ENCODE results near the gene IMPDH2. TPM values are rescaled to one million over a fixed set of nuclear protein-coding genes. Genes with fewer than 3 reads are reported as not detected.

The IMPDH2 gene
- total RNA-seq: 290 TPM
- polyA plus RNA-seq (ENCODE audit: insufficient read depth in 1 of 8, insufficient read length in 8 of 8, low replicate concordance in 1 of 8): 100 to 1,000 TPM; 211 to 266 (median 248) TPM
- long read RNA-seq, donor 1, transcript IMPDH2-201 (14 exons, 1,643 nt): major isoform, 35 of 47 reads
- long read RNA-seq, donor 1, partial matches to known transcripts: 9 of 47 reads
- long read RNA-seq, donor 1, other reads (novel, unspliced or antisense): 0 of 47 reads
- long read RNA-seq, donor 2, transcript IMPDH2-201 (14 exons, 1,643 nt): major isoform, 12 of 12 reads
- long read RNA-seq, donor 2, partial matches to known transcripts: 0 of 12 reads
- long read RNA-seq, donor 2, other reads (novel, unspliced or antisense): 0 of 12 reads
- long read RNA-seq, donor 3, transcript IMPDH2-201 (14 exons, 1,643 nt): major isoform, 54 of 75 reads
- long read RNA-seq, donor 3, partial matches to known transcripts: 8 of 75 reads
- long read RNA-seq, donor 3, other reads (novel, unspliced or antisense): 12 of 75 reads
- long read RNA-seq, donor 4, transcript IMPDH2-201 (14 exons, 1,643 nt): major isoform, 25 of 36 reads
- long read RNA-seq, donor 4, partial matches to known transcripts: 6 of 36 reads
- long read RNA-seq, donor 4, other reads (novel, unspliced or antisense): 0 of 36 reads
- long read RNA-seq, donor 5, transcript IMPDH2-205 (2 exons, 420 nt): minor isoform, 5 of 211 reads
- long read RNA-seq, donor 5, transcript IMPDH2-201 (14 exons, 1,643 nt): major isoform, 134 of 211 reads
- long read RNA-seq, donor 5, partial matches to known transcripts: 63 of 211 reads
- long read RNA-seq, donor 5, other reads (novel, unspliced or antisense): 5 of 211 reads
- long read RNA-seq, donor 6, transcript IMPDH2-201 (14 exons, 1,643 nt): major isoform, 104 of 156 reads
- long read RNA-seq, donor 6, partial matches to known transcripts: 32 of 156 reads
- long read RNA-seq, donor 6, other reads (novel, unspliced or antisense): 13 of 156 reads
- long read RNA-seq, donor 7, transcript IMPDH2-201 (14 exons, 1,643 nt): major isoform, 65 of 133 reads
- long read RNA-seq, donor 7, transcript IMPDH2-205 (2 exons, 420 nt): minor isoform, 10 of 133 reads
- long read RNA-seq, donor 7, partial matches to known transcripts: 51 of 133 reads
- long read RNA-seq, donor 7, other reads (novel, unspliced or antisense): 5 of 133 reads
- long read RNA-seq, donor 8, transcript IMPDH2-201 (14 exons, 1,643 nt): major isoform, 42 of 86 reads
- long read RNA-seq, donor 8, partial matches to known transcripts: 38 of 86 reads
- long read RNA-seq, donor 8, other reads (novel, unspliced or antisense): 0 of 86 reads
- long read RNA-seq, donor 9, transcript IMPDH2-201 (14 exons, 1,643 nt): major isoform, 39 of 64 reads
- long read RNA-seq, donor 9, transcript IMPDH2-205 (2 exons, 420 nt): minor isoform, 5 of 64 reads
- long read RNA-seq, donor 9, partial matches to known transcripts: 18 of 64 reads
- long read RNA-seq, donor 9, other reads (novel, unspliced or antisense): 0 of 64 reads
- long read RNA-seq, donor 10, transcript IMPDH2-201 (14 exons, 1,643 nt): major isoform, 64 of 128 reads
- long read RNA-seq, donor 10, transcript IMPDH2-205 (2 exons, 420 nt): minor isoform, 13 of 128 reads
- long read RNA-seq, donor 10, partial matches to known transcripts: 43 of 128 reads
- long read RNA-seq, donor 10, other reads (novel, unspliced or antisense): 5 of 128 reads
- long read RNA-seq, donor 11, transcript IMPDH2-201 (14 exons, 1,643 nt): major isoform, 54 of 72 reads
- long read RNA-seq, donor 11, partial matches to known transcripts: 8 of 72 reads
- long read RNA-seq, donor 11, other reads (novel, unspliced or antisense): 6 of 72 reads

- DNase-seq: peak; percentile 97
- H3K27me3 ChIP-seq (ENCODE audit: control insufficient read depth, insufficient read depth, low read length): no peaks in the 10 kb centered on the region
- peak within 1 kb of the TSS; percentile 96 for H3K27ac ChIP-seq (ENCODE audit: low read length)
- peaks cover 24% of the 10 kb centered on the region for H3K4me1 ChIP-seq (ENCODE audit: control insufficient read depth, insufficient read depth, low read length)
- H3K36me3 ChIP-seq (ENCODE audit: control insufficient read depth, insufficient read depth, low read length): peaks cover 79% of the 10 kb centered on the region
- 0% methylated on average over 51 of the region's 55 CpGs for WGBS (ENCODE audit: insufficient coverage)
- peak within 1 kb of the TSS; percentile 99 for H3K4me3 ChIP-seq (ENCODE audit: low read length)
- H3K9me3 ChIP-seq (replicated peaks; ENCODE audit: control insufficient read depth, low read depth, low read length): no peaks in the 10 kb centered on the region
These were observed at the start of gene IMPDH2 for GRCh38 chr3:49028673-49029562. Gene IMPDH2 (minus strand): TSS chr3:49029398. CDS start chr3:49029350, 48 bp downstream.

DNA sequence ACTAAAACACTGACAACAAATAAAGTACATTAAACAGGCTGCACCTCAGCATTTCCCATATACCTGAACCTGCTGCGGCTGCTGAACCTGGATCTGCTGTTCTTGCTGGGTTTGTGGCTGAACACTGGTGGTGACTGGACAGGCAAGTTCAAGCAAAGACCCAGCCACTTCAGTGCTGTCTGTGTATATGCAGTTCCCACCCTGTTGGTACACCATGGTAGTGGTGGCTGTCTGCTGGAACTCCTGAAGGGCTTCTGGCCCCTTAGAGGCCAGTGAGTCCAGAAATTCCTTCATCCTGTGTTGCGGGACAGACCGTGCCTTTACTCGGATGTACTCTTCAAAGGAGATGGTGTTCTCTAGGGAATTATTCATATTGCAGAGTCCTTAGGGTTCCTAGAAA, 47.4 kb upstream of the IMPDH2 start:
- DNase-seq: no peak
- Histone ChIP-seq H3K4me3 (ENCODE audit: low read length) (no peak overlapping the region), H3K27ac (ENCODE audit: low read length) (no peak overlapping the region), H3K36me3 (ENCODE audit: control insufficient read depth, insufficient read depth, low read length) (peaks cover 52% of the 10 kb centered on the region), H3K4me1 (ENCODE audit: control insufficient read depth, insufficient read depth, low read length) (no peaks in the 10 kb centered on the region), H3K27me3 (ENCODE audit: control insufficient read depth, insufficient read depth, low read length) (no peaks in the 10 kb centered on the region), H3K9me3 (replicated peaks; ENCODE audit: control insufficient read depth, low read depth, low read length) (no peaks in the 10 kb centered on the region)
- WGBS (ENCODE audit: insufficient coverage): 80% methylated on average over 3 of the region's 4 CpGs

DNA sequence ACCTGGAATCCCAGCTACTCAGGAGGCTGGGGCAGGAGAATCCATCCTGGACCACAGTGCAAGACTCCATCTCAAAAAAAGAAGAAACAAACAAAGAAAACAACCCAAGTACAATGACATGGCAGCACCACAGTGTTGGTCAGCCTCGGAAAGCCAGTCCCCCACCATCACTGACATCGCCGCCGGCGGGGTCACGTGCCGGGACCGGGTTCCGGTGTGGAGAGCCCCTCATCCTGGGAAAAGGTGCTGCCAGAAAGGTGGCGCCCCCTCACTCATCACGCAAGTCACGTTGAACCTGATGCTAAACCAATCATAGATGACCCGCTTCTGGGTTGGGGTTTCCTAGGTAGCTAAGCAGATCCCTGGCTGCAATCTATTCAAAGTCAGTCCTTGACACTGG, 46.9 kb upstream of the IMPDH2 start:
- Histone ChIP-seq H3K27ac (ENCODE audit: low read length) (no peak overlapping the region), H3K4me1 (ENCODE audit: control insufficient read depth, insufficient read depth, low read length) (no peaks in the 10 kb centered on the region), H3K9me3 (replicated peaks; ENCODE audit: control insufficient read depth, low read depth, low read length) (no peaks in the 10 kb centered on the region), H3K36me3 (ENCODE audit: control insufficient read depth, insufficient read depth, low read length) (peaks cover 57% of the 10 kb centered on the region), H3K4me3 (ENCODE audit: low read length) (no peak overlapping the region), H3K27me3 (ENCODE audit: control insufficient read depth, insufficient read depth, low read length) (no peaks in the 10 kb centered on the region)
- no peak for DNase-seq
- 92% methylated on average over 12 of the region's 13 CpGs for WGBS (ENCODE audit: insufficient coverage)

DNA sequence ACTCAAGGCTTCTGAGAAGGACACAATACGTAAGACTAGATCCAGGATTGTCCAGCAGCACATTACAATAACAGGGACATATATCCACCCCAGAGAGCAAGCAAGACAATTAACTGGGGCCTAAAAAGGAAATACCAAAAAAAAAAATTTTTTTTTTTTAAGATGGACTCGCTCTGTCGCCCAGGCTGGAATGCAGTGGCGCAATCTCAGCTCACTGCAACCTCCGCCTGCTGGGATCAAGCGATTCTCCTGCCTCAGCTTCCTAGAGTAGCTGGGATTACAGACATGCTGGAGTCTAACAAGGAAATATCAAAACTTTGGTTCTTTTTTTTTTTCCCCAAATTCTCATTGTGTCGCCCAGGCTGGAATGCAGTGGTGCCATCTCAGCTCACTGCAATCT, 28.8 kb upstream of the IMPDH2 start:
- DNase-seq: no peak
- H3K27ac ChIP-seq (ENCODE audit: low read length): no peak overlapping the region
- WGBS (ENCODE audit: insufficient coverage): 85% methylated on average over 5 of the region's 7 CpGs

GRCh38 chr3:49057268-49057667, 28.1 kb upstream of the IMPDH2 start:
- no peaks in the 10 kb centered on the region for H3K27me3 ChIP-seq (ENCODE audit: control insufficient read depth, insufficient read depth, low read length)
- DNase-seq: no peak
- 93% methylated on average over 8 of the region's 10 CpGs for WGBS (ENCODE audit: insufficient coverage)
- H3K4me1 ChIP-seq (ENCODE audit: control insufficient read depth, insufficient read depth, low read length): no peaks in the 10 kb centered on the region
- H3K9me3 ChIP-seq (replicated peaks; ENCODE audit: control insufficient read depth, low read depth, low read length): no peaks in the 10 kb centered on the region
- H3K27ac ChIP-seq (ENCODE audit: low read length): no peak overlapping the region
- peaks cover 59% of the 10 kb centered on the region for H3K36me3 ChIP-seq (ENCODE audit: control insufficient read depth, insufficient read depth, low read length)
- H3K4me3 ChIP-seq (ENCODE audit: low read length): no peak overlapping the region

More for the DNA sequence above, 28.8 kb upstream of the IMPDH2 start:
- Histone ChIP-seq H3K36me3 (ENCODE audit: control insufficient read depth, insufficient read depth, low read length) (peaks cover 57% of the 10 kb centered on the region), H3K4me1 (ENCODE audit: control insufficient read depth, insufficient read depth, low read length) (no peaks in the 10 kb centered on the region), H3K27me3 (ENCODE audit: control insufficient read depth, insufficient read depth, low read length) (no peaks in the 10 kb centered on the region), H3K4me3 (ENCODE audit: low read length) (no peak overlapping the region), H3K9me3 (replicated peaks; ENCODE audit: control insufficient read depth, low read depth, low read length) (no peaks in the 10 kb centered on the region)

- Histone ChIP-seq H3K9me3 (replicated peaks; ENCODE audit: control insufficient read depth, low read depth, low read length) (no peaks in the 10 kb centered on the region), H3K36me3 (ENCODE audit: control insufficient read depth, insufficient read depth, low read length) (peaks cover 59% of the 10 kb centered on the region), H3K4me3 (ENCODE audit: low read length) (no peak overlapping the region), H3K27ac (ENCODE audit: low read length) (no peak overlapping the region), H3K4me1 (ENCODE audit: control insufficient read depth, insufficient read depth, low read length) (no peaks in the 10 kb centered on the region), H3K27me3 (ENCODE audit: control insufficient read depth, insufficient read depth, low read length) (no peaks in the 10 kb centered on the region)
- no peak for DNase-seq
- WGBS (ENCODE audit: insufficient coverage): no CpG with 5 or more reads among the region's 2 CpGs
These were observed 25.2 kb upstream of the IMPDH2 start for GRCh38 chr3:49054344-49054862.

- Histone ChIP-seq H3K9me3 (replicated peaks; ENCODE audit: control insufficient read depth, low read depth, low read length) (no peaks in the 10 kb centered on the region), H3K27ac (ENCODE audit: low read length) (no peak overlapping the region), H3K4me1 (ENCODE audit: control insufficient read depth, insufficient read depth, low read length) (no peaks in the 10 kb centered on the region), H3K36me3 (ENCODE audit: control insufficient read depth, insufficient read depth, low read length) (peaks cover 62% of the 10 kb centered on the region), H3K4me3 (ENCODE audit: low read length) (no peak overlapping the region), H3K27me3 (ENCODE audit: control insufficient read depth, insufficient read depth, low read length) (no peaks in the 10 kb centered on the region)
- WGBS (ENCODE audit: insufficient coverage): no CpG with 5 or more reads among the region's 1 CpG
- DNase-seq: no peak
These were observed 24.3 kb upstream of the IMPDH2 start for GRCh38 chr3:49053543-49053942.

GRCh38 chr3:49035281-49035680, 6.1 kb upstream of the IMPDH2 start:
- Histone ChIP-seq H3K4me3 (ENCODE audit: low read length) (no peak overlapping the region), H3K27me3 (ENCODE audit: control insufficient read depth, insufficient read depth, low read length) (no peaks in the 10 kb centered on the region), H3K27ac (ENCODE audit: low read length) (no peak overlapping the region), H3K4me1 (ENCODE audit: control insufficient read depth, insufficient read depth, low read length) (no peaks in the 10 kb centered on the region), H3K9me3 (replicated peaks; ENCODE audit: control insufficient read depth, low read depth, low read length) (no peaks in the 10 kb centered on the region), H3K36me3 (ENCODE audit: control insufficient read depth, insufficient read depth, low read length) (peaks cover 61% of the 10 kb centered on the region)
- 100% methylated on average over 1 of the region's 3 CpGs for WGBS (ENCODE audit: insufficient coverage)
- DNase-seq: no peak
